HepG2 (cell line): ENCODE results near the gene EPDR1. TPM values are rescaled to one million over a fixed set of nuclear protein-coding genes. Genes with fewer than 3 reads are reported as not detected.

Experiments used
- ATAC-seq: fragments of 200-7000 bp; cut with Tn5 transposase; 3 replicates; pipeline ENCODE4 v1.9.1; 2020; ENCODE audit warnings: mild to moderate bottlenecking, moderate library complexity
- BruUV-seq: library from RNA; stranded (reverse); fragments of 400-500 nt; replicated peaks from 2 replicates; lab custom pipeline; 2021; lab: Mats Ljungman, UMichigan
- CTCF ChIA-PET: fragments of 300-600 bp; formaldehyde crosslinking; extraction: SDS; loops from one replicate; lab custom pipeline; 2021; ENCODE audit warnings: low total read pairs, inconsistent platforms, low intra/inter-chr PET ratio; lab: Yijun Ruan, JAX
- POLR2A ChIA-PET: fragments of 350-600 bp; sonication (Branson Sonifier 250); formaldehyde crosslinking; loops from one replicate; lab custom pipeline; 2020; ENCODE audit warnings: antibody characterized with exemption, inconsistent platforms; lab: Yijun Ruan, JAX
- DNase-seq: peaks from one replicate; pipeline ENCODE4 v3.0.0-alpha.2; 2015; ENCODE audit warnings: low spot score
- FAIRE-seq: peaks from 3 replicates; lab custom pipeline; 2011; peaks lifted over from hg19 to GRCh38; lab: Jason Lieb, UNC
- H2AFZ ChIP-seq: one replicate; pipeline ENCODE4 v1.6.1; 2011; ENCODE audit warnings: low read length, inconsistent platforms
- H3K27ac ChIP-seq: fragments of 300-600 bp; 3 replicates; pipeline ENCODE4 v1.8.0; 2011; ENCODE audit warnings: mixed run types, mild to moderate bottlenecking, mixed read lengths, low read length, inconsistent platforms; ENCODE audit not compliant: insufficient read depth; ENCODE audit errors: extremely low read length
- H3K27me3 ChIP-seq, 2 experiments: fragments of 200-600 bp in 1 of 2; 2 replicates in 1 of 2; 3 replicates in 1 of 2; pipeline versions ENCODE4 v1.6.0 to v1.8.0; 2011; ENCODE audit warnings: low read length in 2 of 2, mild to moderate bottlenecking in 2 of 2, moderate library complexity in 2 of 2, inconsistent platforms in 1 of 2; ENCODE audit not compliant: insufficient read depth in 2 of 2, control insufficient read depth in 1 of 2
- H3K36me3 ChIP-seq, 2 experiments: fragments of 200-600 bp in 1 of 2; replicated peaks in 1 of 2; 2 replicates in 1 of 2; 3 replicates in 1 of 2; pipeline versions ENCODE4 v1.5.1 to v1.8.0; 2011; ENCODE audit warnings: low read length in 2 of 2, inconsistent platforms in 1 of 2; ENCODE audit not compliant: insufficient read depth in 2 of 2, control insufficient read depth in 1 of 2
- H3K4me1 ChIP-seq: 2 replicates; pipeline ENCODE4 v1.5.1; 2012; ENCODE audit warnings: low read length, inconsistent platforms; ENCODE audit not compliant: insufficient read depth
- H3K4me2 ChIP-seq: 2 replicates; pipeline ENCODE4 v1.6.0; 2011; ENCODE audit warnings: low read depth, low read length, inconsistent platforms
- H3K4me3 ChIP-seq, 3 experiments: fragments of 200-600 bp in 1 of 3; sonication (generic), shearing (Covaris generic) in 1 of 3; replicated peaks in 1 of 3; 2 replicates each; pipeline ENCODE4 v1.5.1; 2011 to 2016; ENCODE audit warnings: low read length in 3 of 3, inconsistent platforms in 2 of 3, low read depth in 2 of 3, mild to moderate bottlenecking in 2 of 3, control low read depth in 1 of 3, mixed read lengths in 1 of 3; ENCODE audit not compliant: insufficient read depth in 1 of 3
- H3K79me2 ChIP-seq: one replicate; pipeline ENCODE4 v1.6.1; 2011; ENCODE audit warnings: low read length, inconsistent platforms; ENCODE audit not compliant: insufficient read depth
- H3K9ac ChIP-seq: 2 replicates; pipeline ENCODE4 v1.6.0; 2011; ENCODE audit warnings: mild to moderate bottlenecking, low read depth, low read length, inconsistent platforms; ENCODE audit not compliant: insufficient read depth
- H3K9me3 ChIP-seq: 2 replicates; pipeline ENCODE4 v1.5.1; 2012; ENCODE audit warnings: mild to moderate bottlenecking, low read length
- H4K20me1 ChIP-seq: 2 replicates; pipeline ENCODE4 v1.6.0; 2011; ENCODE audit warnings: inconsistent platforms, mild to moderate bottlenecking, low read length, moderate library complexity; ENCODE audit not compliant: insufficient read depth
- MEIS1 ChIP-seq: sonication (generic); formaldehyde crosslinking; IDR thresholded peaks from 2 replicates; pipeline ENCODE4 v1.9.0; 2021; ENCODE audit warnings: mild to moderate bottlenecking, missing genetic modification reagents, moderate library complexity, borderline replicate concordance
- RFX3 ChIP-seq: IDR thresholded peaks from 2 replicates; pipeline ENCODE4 v1.6.1; 2016; ENCODE audit warnings: missing biosample characterization, missing genetic modification reagents
- SOX5 ChIP-seq: IDR thresholded peaks from 2 replicates; pipeline ENCODE4 v1.6.1; 2016; ENCODE audit warnings: borderline replicate concordance
- TARDBP ChIP-seq: sonication (generic); formaldehyde crosslinking; IDR thresholded peaks from 2 replicates; pipeline ENCODE4 v1.8.0; 2022; ENCODE audit warnings: mild to moderate bottlenecking, missing genetic modification reagents
- TCF7 ChIP-seq: sonication (generic); IDR thresholded peaks from 2 replicates; pipeline ENCODE4 v1.6.1; 2016; ENCODE audit warnings: antibody characterized with exemption, low read depth
- TEAD3 ChIP-seq: optimal IDR thresholded peaks from 2 replicates; pipeline ENCODE3; 2016; ENCODE audit warnings: borderline replicate concordance
- WGBS: methylation state at CpG from one replicate; pipeline ENCODE4 v1.1.6; 2017; ENCODE audit warnings: low lambda C conversion rate; 5-methylcytosine and 5-hydroxymethylcytosine counted together
- in situ Hi-C: cut with HindIII; loops from 2 replicates; pipeline ENCODE4 v1.10.0; 2017; ENCODE audit warnings: low pct_unique_long_range_greater_than_20kb; ENCODE audit not compliant: extremely low pct_ligation_motif_present
- intact Hi-C: fragments of 100-400 bp; cut with micrococcal nuclease; formaldehyde crosslinking; loops from one replicate; pipeline ENCODE4 v1.10.0; 2022; ENCODE audit not compliant: unreplicated experiment
- polyA plus RNA-seq, 8 experiments: library from polyadenylated mRNA; depleted of rRNA in 3 of 8; stranded (reverse) in 7 of 8; unstranded in 1 of 8; fragments of >200 nt; fragmentation: Illumina TruSeq in 4 of 8; extraction: Trizol in 4 of 8; gene quantifications; 2 replicates each; pipeline versions ENCODE4 v1.2.1 to v1.2.3, GENCODE V29; 2011 to 2016; ENCODE audit warnings: low read depth in 4 of 8, missing spikeins in 1 of 8, mixed read lengths in 1 of 8; ENCODE audit not compliant: insufficient read depth in 1 of 8
- total RNA-seq, 5 experiments: library from RNA; depleted of rRNA; stranded (reverse); fragments of >200 nt; fragmentation: Illumina TruSeq; extraction: Trizol; gene quantifications; 2 replicates each; pipeline ENCODE4 v1.2.3, GENCODE V29; 2016; ENCODE audit warnings: low read depth in 1 of 5
- TF ChIP-seq, protein P1 (sequence below): sonication (generic); formaldehyde crosslinking; IDR thresholded peaks from 2 replicates; pipeline ENCODE4 v1.9.0; 2022; ENCODE audit warnings: low read depth, missing genetic modification reagents
- TF ChIP-seq, protein P2 (sequence below): sonication (generic); formaldehyde crosslinking; IDR thresholded peaks from 2 replicates; pipeline ENCODE4 v1.5.0; 2020; ENCODE audit warnings: mild to moderate bottlenecking, missing genetic modification reagents

EPDR1 gene
- total and polyA plus RNA-seq, 2 of the 13 experiments (the other 11 are each of a cell fraction or from before 2014, with no cell fraction given): 38.3 to 50.2 TPM

DNA sequence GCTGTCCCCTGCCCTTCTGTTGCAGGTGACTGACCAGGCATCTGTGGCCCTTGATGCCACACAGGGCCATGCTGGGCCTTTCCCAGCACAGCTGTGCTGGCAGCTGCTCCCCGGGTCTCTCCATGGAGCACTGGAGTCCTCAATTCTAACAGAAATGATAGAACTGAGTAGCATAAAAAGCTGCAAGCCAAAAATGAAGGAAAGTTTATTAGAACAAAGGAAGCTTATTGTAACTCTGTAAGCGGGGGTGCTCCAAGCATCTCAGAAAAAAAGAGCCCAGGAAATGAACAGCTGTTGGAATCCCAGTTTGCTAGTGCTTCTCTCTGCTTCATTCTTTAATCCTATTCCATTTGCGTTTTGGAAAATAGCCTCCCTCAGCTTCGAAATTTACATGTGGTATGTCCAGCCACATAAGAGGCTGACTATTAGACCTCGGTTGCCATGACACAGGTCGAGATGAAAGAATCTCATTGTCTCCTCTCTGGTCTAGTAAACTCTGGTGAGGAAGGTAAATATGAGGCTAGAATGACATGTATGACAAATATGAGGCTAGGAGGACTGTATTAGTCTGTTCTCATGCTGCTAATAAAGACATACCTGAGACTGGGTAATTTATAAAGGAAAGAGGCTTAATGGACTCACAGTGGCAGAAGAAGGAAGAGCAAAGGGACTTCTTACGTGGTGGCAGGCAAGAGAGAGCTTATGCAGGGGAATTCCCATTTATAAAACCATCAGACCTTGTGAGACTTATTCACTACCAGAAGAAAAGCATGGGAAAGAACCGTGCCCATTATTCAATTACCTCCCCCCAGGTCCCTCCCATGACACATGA is 23.7 kb downstream of the EPDR1 start (continued):
- TF ChIP-seq MEIS1 (CRISPR knock-in tag): 0 out of 2 replicates have a peak, but pooled peaks have one; percentile 2
- peak; percentile 41; the same call in 1 of the 2 replicates for TF ChIP-seq SOX5 (CRISPR knock-in tag)
- peak; percentile 29 for TF ChIP-seq TEAD3 (CRISPR knock-in tag)
- TF ChIP-seq TCF7: 0 out of 2 replicates have a peak, but pooled peaks have one; percentile 25
- TF ChIP-seq RFX3 (CRISPR knock-in tag): peak; percentile 62
- TF ChIP-seq, protein P1, sequence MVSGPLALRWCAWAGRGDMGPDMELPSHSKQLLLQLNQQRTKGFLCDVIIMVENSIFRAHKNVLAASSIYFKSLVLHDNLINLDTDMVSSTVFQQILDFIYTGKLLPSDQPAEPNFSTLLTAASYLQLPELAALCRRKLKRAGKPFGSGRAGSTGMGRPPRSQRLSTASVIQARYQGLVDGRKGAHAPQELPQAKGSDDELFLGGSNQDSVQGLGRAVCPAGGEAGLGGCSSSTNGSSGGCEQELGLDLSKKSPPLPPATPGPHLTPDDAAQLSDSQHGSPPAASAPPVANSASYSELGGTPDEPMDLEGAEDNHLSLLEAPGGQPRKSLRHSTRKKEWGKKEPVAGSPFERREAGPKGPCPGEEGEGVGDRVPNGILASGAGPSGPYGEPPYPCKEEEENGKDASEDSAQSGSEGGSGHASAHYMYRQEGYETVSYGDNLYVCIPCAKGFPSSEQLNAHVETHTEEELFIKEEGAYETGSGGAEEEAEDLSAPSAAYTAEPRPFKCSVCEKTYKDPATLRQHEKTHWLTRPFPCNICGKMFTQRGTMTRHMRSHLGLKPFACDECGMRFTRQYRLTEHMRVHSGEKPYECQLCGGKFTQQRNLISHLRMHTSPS (CRISPR knock-in tag): peak; percentile 25; the same call in 1 of the 2 replicates

DNA sequence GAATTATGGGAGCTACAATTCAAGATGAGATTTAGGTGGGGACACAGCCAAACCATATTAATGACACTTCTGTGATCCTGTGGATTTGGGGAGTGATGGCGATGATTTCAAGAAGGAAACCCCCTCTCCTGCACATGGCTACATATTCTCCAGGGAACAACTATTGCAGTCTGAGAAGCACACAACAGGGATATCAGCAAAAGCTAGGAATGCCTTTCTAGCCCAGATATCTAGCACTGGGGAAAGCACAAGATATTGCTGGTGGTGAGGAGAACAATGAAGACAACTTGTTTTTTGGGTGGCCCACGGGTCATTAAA is 24.3 kb downstream of the EPDR1 start:
- CTCF ChIA-PET: no interaction called here

More for the DNA sequence above, 24.3 kb downstream of the EPDR1 start:
- Histone ChIP-seq H3K4me2 (peak overlapping the region; percentile 64), H3K4me3 (no peak overlapping the region), H3K36me3 (peaks cover 0 to 10% of the 10 kb centered on the region in 2 experiments; a peak in 4 of 5 replicates), H3K79me2 (peaks cover 51% of the 10 kb centered on the region), H2AFZ (no peak overlapping the region), H3K9ac (peak overlapping the region; percentile 82), H3K4me1 (peaks cover 65% of the 10 kb centered on the region), H4K20me1 (no peaks in the 10 kb centered on the region), H3K9me3 (no peaks in the 10 kb centered on the region), H3K27me3 (no peaks in the 10 kb centered on the region), H3K27ac (peak overlapping the region; percentile 99)
- TF ChIP-seq, protein P2, sequence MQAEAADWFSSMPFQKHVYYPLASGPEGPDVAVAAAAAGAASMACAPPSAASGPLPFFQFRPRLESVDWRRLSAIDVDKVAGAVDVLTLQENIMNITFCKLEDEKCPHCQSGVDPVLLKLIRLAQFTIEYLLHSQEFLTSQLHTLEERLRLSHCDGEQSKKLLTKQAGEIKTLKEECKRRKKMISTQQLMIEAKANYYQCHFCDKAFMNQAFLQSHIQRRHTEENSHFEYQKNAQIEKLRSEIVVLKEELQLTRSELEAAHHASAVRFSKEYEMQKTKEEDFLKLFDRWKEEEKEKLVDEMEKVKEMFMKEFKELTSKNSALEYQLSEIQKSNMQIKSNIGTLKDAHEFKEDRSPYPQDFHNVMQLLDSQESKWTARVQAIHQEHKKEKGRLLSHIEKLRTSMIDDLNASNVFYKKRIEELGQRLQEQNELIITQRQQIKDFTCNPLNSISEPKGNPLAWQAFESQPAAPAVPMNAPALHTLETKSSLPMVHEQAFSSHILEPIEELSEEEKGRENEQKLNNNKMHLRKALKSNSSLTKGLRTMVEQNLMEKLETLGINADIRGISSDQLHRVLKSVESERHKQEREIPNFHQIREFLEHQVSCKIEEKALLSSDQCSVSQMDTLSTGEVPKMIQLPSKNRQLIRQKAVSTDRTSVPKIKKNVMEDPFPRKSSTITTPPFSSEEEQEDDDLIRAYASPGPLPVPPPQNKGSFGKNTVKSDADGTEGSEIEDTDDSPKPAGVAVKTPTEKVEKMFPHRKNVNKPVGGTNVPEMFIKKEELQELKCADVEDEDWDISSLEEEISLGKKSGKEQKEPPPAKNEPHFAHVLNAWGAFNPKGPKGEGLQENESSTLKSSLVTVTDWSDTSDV: no peak
- 0 out of 2 replicates have a peak, but pooled peaks have one; percentile 2 for TF ChIP-seq TARDBP (CRISPR knock-in tag)
- 88% methylated on average over 2 of the region's 2 CpGs for WGBS
- BruUV-seq: no TSS peak
- POLR2A ChIA-PET: interaction anchor here (1.1 to 4.7 kb wide), 3 partner anchors 25 to 973 kb away, joined by 3 to 68 read pairs (median 45); partner anchors contain the start of genes EPDR1 and SFRP4
- no peak for DNase-seq
- ATAC-seq: no peak
- intact Hi-C loops (no loop called here), in situ Hi-C loops (no loop called here)
- FAIRE-seq: no peak
